ENCODE results near the gene YKT6. TPM values are rescaled to one million over a fixed set of nuclear protein-coding genes. Genes with fewer than 3 reads are reported as not detected.

The YKT6 gene
- total RNA-seq, 1 experiment from 2014 or later: 142 TPM

DNA sequence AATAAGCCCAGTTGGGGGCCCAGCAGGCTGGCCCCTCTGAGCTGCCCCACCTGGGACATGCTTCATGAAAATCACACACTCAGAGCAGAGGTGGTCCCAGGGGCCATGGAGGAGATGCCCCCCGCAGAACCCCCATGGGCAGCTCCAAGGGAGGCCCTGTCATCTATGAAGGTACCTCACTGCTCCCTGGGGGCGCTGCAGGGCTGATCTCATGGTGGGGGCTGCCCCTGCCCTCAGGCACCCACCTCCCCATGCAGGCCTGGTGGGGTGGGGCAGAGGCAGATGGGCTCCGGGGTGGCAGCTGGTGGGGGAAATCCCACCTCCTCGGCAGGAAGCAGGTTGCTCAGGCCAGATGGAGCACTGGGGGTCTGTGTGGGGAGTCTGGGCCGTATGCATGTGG lies 60.5 kb downstream of the YKT6 start:
- no peak overlapping the region for H2AFZ ChIP-seq
- intact Hi-C loops (cut with micrococcal nuclease; ENCODE audit: unreplicated experiment): no loop called here
- ChIA-PET POLR2A (ENCODE audit: unreplicated experiment) (no interaction called here), CTCF (no interaction called here)
- H3K9me2 ChIP-seq (ENCODE audit: insufficient read depth): no peaks in the 10 kb centered on the region
- no peaks in the 10 kb centered on the region for H3K79me2 ChIP-seq (ENCODE audit: low read depth)
- BruUV-seq (replicated peaks): no TSS peak
- H4K20me1 ChIP-seq (ENCODE audit: insufficient read depth): no peaks in the 10 kb centered on the region
- no peak for DNase-seq
- peaks cover 23% of the 10 kb centered on the region; the same call in 1 of the 2 replicates for H3F3A ChIP-seq (ENCODE audit: insufficient read depth, low read depth)
- H3K27me3 ChIP-seq (ENCODE audit: insufficient read depth, low read depth): no peaks in the 10 kb centered on the region
- H3K4me2 ChIP-seq: no peak overlapping the region
- no peak overlapping the region for H3K27ac ChIP-seq
- H3K36me3 ChIP-seq (ENCODE audit: low read depth): no peaks in the 10 kb centered on the region
- TF ChIP-seq EZH2 (IDR thresholded peaks at IDR 0.05; ENCODE audit: low read depth): no peak
- TF ChIP-seq, protein P1, sequence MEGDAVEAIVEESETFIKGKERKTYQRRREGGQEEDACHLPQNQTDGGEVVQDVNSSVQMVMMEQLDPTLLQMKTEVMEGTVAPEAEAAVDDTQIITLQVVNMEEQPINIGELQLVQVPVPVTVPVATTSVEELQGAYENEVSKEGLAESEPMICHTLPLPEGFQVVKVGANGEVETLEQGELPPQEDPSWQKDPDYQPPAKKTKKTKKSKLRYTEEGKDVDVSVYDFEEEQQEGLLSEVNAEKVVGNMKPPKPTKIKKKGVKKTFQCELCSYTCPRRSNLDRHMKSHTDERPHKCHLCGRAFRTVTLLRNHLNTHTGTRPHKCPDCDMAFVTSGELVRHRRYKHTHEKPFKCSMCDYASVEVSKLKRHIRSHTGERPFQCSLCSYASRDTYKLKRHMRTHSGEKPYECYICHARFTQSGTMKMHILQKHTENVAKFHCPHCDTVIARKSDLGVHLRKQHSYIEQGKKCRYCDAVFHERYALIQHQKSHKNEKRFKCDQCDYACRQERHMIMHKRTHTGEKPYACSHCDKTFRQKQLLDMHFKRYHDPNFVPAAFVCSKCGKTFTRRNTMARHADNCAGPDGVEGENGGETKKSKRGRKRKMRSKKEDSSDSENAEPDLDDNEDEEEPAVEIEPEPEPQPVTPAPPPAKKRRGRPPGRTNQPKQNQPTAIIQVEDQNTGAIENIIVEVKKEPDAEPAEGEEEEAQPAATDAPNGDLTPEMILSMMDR (conservative IDR thresholded peaks at IDR 0.05): no peak
- no peaks in the 10 kb centered on the region for H3K9me3 ChIP-seq (ENCODE audit: insufficient read depth, low read depth)
- peaks cover 50% of the 10 kb centered on the region for H3K4me1 ChIP-seq (replicated peaks; ENCODE audit: insufficient read depth)
- no peak overlapping the region for H3K4me3 ChIP-seq

DNA sequence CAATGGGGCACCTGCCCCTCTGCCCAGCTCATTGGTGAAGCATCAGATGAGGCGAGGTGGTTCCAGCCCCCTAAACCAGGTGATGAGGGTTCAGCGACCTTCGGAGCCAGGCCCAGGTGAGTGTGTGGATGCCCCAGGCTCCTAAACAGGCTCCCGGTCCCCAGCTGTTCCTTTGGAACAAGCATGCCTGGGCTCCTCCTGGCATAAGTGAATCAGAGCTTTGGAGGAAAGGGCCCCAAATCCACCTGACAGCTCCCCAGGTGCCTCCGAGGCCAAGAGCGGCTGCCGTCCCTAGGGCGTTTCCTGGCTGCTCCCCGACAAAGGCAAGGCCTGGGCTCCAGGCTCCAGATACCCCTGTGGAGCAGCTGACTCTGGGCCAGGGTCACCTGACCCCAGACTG lies 61.3 kb downstream of the YKT6 start:
- no peaks in the 10 kb centered on the region for H4K20me1 ChIP-seq (ENCODE audit: insufficient read depth)
- no TSS peak for BruUV-seq (replicated peaks)
- H3K36me3 ChIP-seq (ENCODE audit: low read depth): no peaks in the 10 kb centered on the region
- no peak for DNase-seq
- TF ChIP-seq EZH2 (IDR thresholded peaks at IDR 0.05; ENCODE audit: low read depth): no peak
- TF ChIP-seq, protein P1 (conservative IDR thresholded peaks at IDR 0.05): no peak
- H3K4me2 ChIP-seq: no peak overlapping the region
- H3K27ac ChIP-seq: no peak overlapping the region
- CTCF ChIA-PET: no interaction called here
- no peak overlapping the region for H3K4me3 ChIP-seq
- H3K9me3 ChIP-seq (ENCODE audit: insufficient read depth, low read depth): no peaks in the 10 kb centered on the region
- peaks cover 23% of the 10 kb centered on the region; the same call in 1 of the 2 replicates for H3F3A ChIP-seq (ENCODE audit: insufficient read depth, low read depth)
- H3K79me2 ChIP-seq (ENCODE audit: low read depth): no peaks in the 10 kb centered on the region
- no peak overlapping the region for H2AFZ ChIP-seq
- intact Hi-C loops (cut with micrococcal nuclease; ENCODE audit: unreplicated experiment): no loop called here
- H3K27me3 ChIP-seq (ENCODE audit: insufficient read depth, low read depth): 0 out of 2 replicates have a peak, but pooled peaks cover 2% of the 10 kb centered on the region
- no peaks in the 10 kb centered on the region for H3K9me2 ChIP-seq (ENCODE audit: insufficient read depth)
- POLR2A ChIA-PET (ENCODE audit: unreplicated experiment): no interaction called here
- peaks cover 49% of the 10 kb centered on the region for H3K4me1 ChIP-seq (replicated peaks; ENCODE audit: insufficient read depth)

DNA sequence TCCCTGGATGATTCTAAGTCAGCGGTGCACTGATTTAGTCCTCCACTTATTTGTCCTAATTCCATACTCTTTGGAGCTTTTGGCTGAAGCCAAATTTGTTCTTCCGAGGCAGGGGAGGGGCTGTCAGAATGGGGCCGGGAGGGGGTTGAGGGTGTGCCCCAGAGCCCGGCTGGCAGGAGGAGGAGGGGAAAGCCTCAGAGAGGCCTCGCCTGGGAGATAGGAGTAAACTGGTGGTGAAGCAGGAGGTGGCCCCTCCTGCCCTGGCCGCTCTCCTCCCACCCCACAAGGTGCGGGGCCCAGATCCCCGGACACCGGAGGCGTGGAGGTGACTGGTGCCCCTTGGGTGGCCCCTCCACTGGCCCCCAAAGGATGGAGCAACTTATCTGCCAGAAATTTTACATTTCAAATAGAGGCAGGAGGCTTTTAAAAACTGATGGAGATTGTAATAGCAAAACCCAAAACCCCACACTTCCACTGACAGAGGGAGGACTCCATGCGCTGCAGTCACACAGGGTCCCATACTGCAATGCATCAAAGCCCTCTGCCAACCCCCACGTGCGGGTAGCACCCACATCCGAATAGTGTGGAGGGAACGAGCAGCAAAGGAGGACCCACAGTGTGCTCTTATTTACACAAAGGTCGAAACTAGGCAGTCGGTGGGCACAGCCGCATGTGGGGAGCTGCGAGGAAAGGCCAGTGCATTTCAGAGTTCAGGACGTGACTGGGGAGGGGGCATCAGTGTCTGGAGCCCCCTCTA lies 62.7 kb downstream of the YKT6 start:
- ChIA-PET POLR2A (ENCODE audit: unreplicated experiment) (no interaction called here), CTCF (interaction anchor here (0.6 kb wide), 1 partner anchor 132 kb away, joined by 6 read pairs; no protein-coding TSS in a partner anchor)
- peak overlapping the region; percentile 62 for H3K27ac ChIP-seq
- H3K79me2 ChIP-seq (ENCODE audit: low read depth): no peaks in the 10 kb centered on the region
- no peaks in the 10 kb centered on the region for H3K9me3 ChIP-seq (ENCODE audit: insufficient read depth, low read depth)
- H3K4me2 ChIP-seq: peak overlapping the region; percentile 62
- TF ChIP-seq, protein P1 (conservative IDR thresholded peaks at IDR 0.05): no peak
- TF ChIP-seq EZH2 (IDR thresholded peaks at IDR 0.05; ENCODE audit: low read depth): no peak
- H3K27me3 ChIP-seq (ENCODE audit: insufficient read depth, low read depth): 0 out of 2 replicates have a peak, but pooled peaks cover 6% of the 10 kb centered on the region
- no peak overlapping the region for H2AFZ ChIP-seq
- H3K9me2 ChIP-seq (ENCODE audit: insufficient read depth): no peaks in the 10 kb centered on the region
- no peak overlapping the region for H3K4me3 ChIP-seq
- intact Hi-C loops (cut with micrococcal nuclease; ENCODE audit: unreplicated experiment): no loop called here
- peaks cover 34% of the 10 kb centered on the region for H3K4me1 ChIP-seq (replicated peaks; ENCODE audit: insufficient read depth)
- no peaks in the 10 kb centered on the region for H4K20me1 ChIP-seq (ENCODE audit: insufficient read depth)
- H3K36me3 ChIP-seq (ENCODE audit: low read depth): no peaks in the 10 kb centered on the region
- H3F3A ChIP-seq (ENCODE audit: insufficient read depth, low read depth): peaks cover 23% of the 10 kb centered on the region; the same call in 1 of the 2 replicates
- BruUV-seq (replicated peaks): no TSS peak
- no peak for DNase-seq

Other genes starting within 250 kb of the YKT6 start
- gene SPDYE1, start 203.1 kb upstream of the YKT6 start, total RNA-seq (2021): not detected in 2 replicates
- 65.6 and 70.7 TPM in 2 replicates for gene DBNL, start 156.3 kb upstream of the YKT6 start, total RNA-seq (2021)
- 4.2 and 9.7 TPM in 2 replicates for gene PGAM2, start 135.4 kb upstream of the YKT6 start, total RNA-seq (2021)
- gene POLM, start 118.4 kb upstream of the YKT6 start, total RNA-seq (2021): 58.8 and 59.1 TPM in 2 replicates
- 0.33 and 0.98 TPM in 2 replicates for gene AEBP1, start 96.6 kb upstream of the YKT6 start, total RNA-seq (2021)
- 217 and 249 TPM in 2 replicates for gene POLD2, start 77.4 kb upstream of the YKT6 start, total RNA-seq (2021)
- not detected in 2 replicates for gene MYL7, start 59.6 kb upstream of the YKT6 start, total RNA-seq (2021)
- gene GCK, start 11.5 kb upstream of the YKT6 start, total RNA-seq (2021): not detected in 2 replicates
- 0.13 and 0.15 TPM in 2 replicates for gene CAMK2B, start 124.6 kb downstream of the YKT6 start, total RNA-seq (2021)

Data from PC-9 (cell line).